K562 (cell line): Measurements from ENCODE around the gene AFF1. TPM values are rescaled to one million over a fixed set of nuclear protein-coding genes. Genes with fewer than 3 reads are reported as not detected.
A peak's percentile ranks its signal among the peaks of the same experiment; 100 is the strongest.

Experiments
- ATAC-seq: fragments of 200-7000 bp; cut with Tn5 transposase; 3 replicates; pipeline ENCODE4 v1.9.1; 2020; ENCODE audit warnings: moderate library complexity
- BruUV-seq: library from RNA; stranded (reverse); fragments of 400-500 nt; replicated peaks from 2 replicates; lab custom pipeline; 2021; lab: Mats Ljungman, UMichigan
- CTCF ChIA-PET: fragments of 300-600 bp; formaldehyde crosslinking; extraction: SDS; loops from one replicate; lab custom pipeline; 2021; ENCODE audit warnings: low intra/inter-chr PET ratio; lab: Yijun Ruan, JAX
- POLR2A ChIA-PET: fragments of 300-600, 350-650 bp; sonication (Branson Sonifier 250); formaldehyde crosslinking; extraction: SDS; loops from one replicate; lab custom pipeline; 2021; ENCODE audit warnings: antibody characterized with exemption, inconsistent platforms; lab: Yijun Ruan, JAX
- DNase-seq, 4 experiments: peaks; one replicate each; pipeline versions ENCODE4 v3.0.0 to v3.0.0-alpha.2; 2011 to 2018; ENCODE audit warnings: low spot score in 3 of 4, mixed read lengths in 3 of 4; ENCODE audit errors: extremely low read depth in 1 of 4
- FAIRE-seq: peaks from 2 replicates; lab custom pipeline; 2011; peaks lifted over from hg19 to GRCh38; lab: Jason Lieb, UNC
- H2AFZ ChIP-seq: 2 replicates; pipeline ENCODE4 v1.6.0; 2011; ENCODE audit warnings: low read depth, low read length, control low read depth, inconsistent platforms
- H3K27ac ChIP-seq: fragments of 200-600 bp; 3 replicates; pipeline ENCODE4 v1.8.0; 2011; ENCODE audit warnings: low read depth, mild to moderate bottlenecking, control low read depth, inconsistent platforms, low read length, moderate library complexity, mixed read lengths; ENCODE audit errors: extremely low read depth
- H3K27me3 ChIP-seq, 2 experiments: fragments of 300-600 bp in 1 of 2; 2 replicates in 1 of 2; 3 replicates in 1 of 2; pipeline versions ENCODE4 v1.6.0 to v1.8.0; 2011; ENCODE audit warnings: inconsistent platforms in 2 of 2, low read length in 2 of 2, mild to moderate bottlenecking in 1 of 2, mixed read lengths in 1 of 2, moderate library complexity in 1 of 2; ENCODE audit not compliant: control insufficient read depth in 2 of 2, insufficient read depth in 2 of 2
- H3K36me3 ChIP-seq: fragments of 300-600 bp; 3 replicates; pipeline ENCODE4 v1.8.0; 2011; ENCODE audit warnings: mild to moderate bottlenecking, low read length, inconsistent platforms; ENCODE audit not compliant: control insufficient read depth, insufficient read depth
- H3K4me1 ChIP-seq, 2 experiments: fragments of 200-600 bp in 1 of 2; replicated peaks in 1 of 2; 2 replicates in 1 of 2; 3 replicates in 1 of 2; pipeline versions ENCODE4 v1.5.1 to v1.8.0; 2011; ENCODE audit warnings: inconsistent platforms in 2 of 2, low read length in 2 of 2, mild to moderate bottlenecking in 1 of 2, mixed read lengths in 1 of 2, moderate library complexity in 1 of 2; ENCODE audit not compliant: control insufficient read depth in 2 of 2, insufficient read depth in 2 of 2
- H3K4me2 ChIP-seq: 2 replicates; pipeline ENCODE4 v1.6.1; 2011; ENCODE audit warnings: low read length, control low read depth, inconsistent platforms, mixed read lengths; ENCODE audit not compliant: insufficient read depth
- H3K4me3 ChIP-seq: fragments of 200-600 bp; sonication (generic), shearing (Covaris generic); 2 replicates; pipeline ENCODE4 v1.5.1; 2016; ENCODE audit warnings: control low read depth, inconsistent platforms
- H3K79me2 ChIP-seq: fragments of 200-600 bp; 3 replicates; pipeline ENCODE4 v1.8.0; 2011; ENCODE audit warnings: low read length, inconsistent platforms; ENCODE audit not compliant: control insufficient read depth, insufficient read depth
- H3K9ac ChIP-seq, 2 experiments: 2 replicates each; pipeline versions ENCODE4 v1.6.0 to v1.6.1; 2011; ENCODE audit warnings: low read depth in 2 of 2, low read length in 2 of 2, control low read depth in 1 of 2, inconsistent platforms in 1 of 2, mild to moderate bottlenecking in 1 of 2, mixed read lengths in 1 of 2; ENCODE audit not compliant: insufficient read depth in 1 of 2
- H3K9me1 ChIP-seq: one replicate; pipeline ENCODE4 v1.6.0; 2011; ENCODE audit warnings: inconsistent platforms, mild to moderate bottlenecking, low read length, moderate library complexity; ENCODE audit not compliant: control insufficient read depth, insufficient read depth
- H3K9me3 ChIP-seq: replicated peaks from 2 replicates; pipeline ENCODE4 v1.5.1; 2011; ENCODE audit warnings: low read depth, low read length, inconsistent platforms; ENCODE audit not compliant: control insufficient read depth, insufficient read depth
- H4K20me1 ChIP-seq: replicated peaks from 2 replicates; pipeline ENCODE4 v1.6.1; 2011; ENCODE audit warnings: low read length, inconsistent platforms, mixed read lengths; ENCODE audit not compliant: control insufficient read depth, insufficient read depth
- ARID1B ChIP-seq: fragments of 450-650 bp; IDR thresholded peaks from 2 replicates; pipeline ENCODE4 v1.6.1; 2016; ENCODE audit warnings: antibody characterized with exemption, mild to moderate bottlenecking, inconsistent platforms
- ATF1 ChIP-seq, 2 experiments: fragments of 450-650 bp in 1 of 2; IDR thresholded peaks; 2 replicates each; pipeline ENCODE4 v1.6.1; 2016; ENCODE audit warnings: missing compliant biosample characterization in 1 of 2, missing genetic modification characterization in 1 of 2
- ATF7 ChIP-seq: fragments of 450-650 bp; IDR thresholded peaks from 2 replicates; pipeline ENCODE4 v1.7.1; 2014; ENCODE audit warnings: mild to moderate bottlenecking, moderate library complexity
- BRD4 ChIP-seq: fragments of 200-600 bp; sonication (generic); IDR thresholded peaks from 2 replicates; pipeline ENCODE4 v1.6.1; 2017; ENCODE audit warnings: inconsistent platforms
- CBFA2T3 ChIP-seq: fragments of 450-650 bp; IDR thresholded peaks from 2 replicates; pipeline ENCODE4 v1.6.1; 2017
- CBX3 ChIP-seq, 2 experiments: IDR thresholded peaks; 1 replicate in 1 of 2; 2 replicates in 1 of 2; pipeline ENCODE4 v1.6.1; 2012; ENCODE audit warnings: inconsistent platforms in 2 of 2, low read length in 2 of 2, borderline replicate concordance in 1 of 2, control low read depth in 1 of 2
- CREB1 ChIP-seq, 2 experiments: sonication (generic) in 1 of 2; formaldehyde crosslinking in 1 of 2; IDR thresholded peaks; 2 replicates each; pipeline versions ENCODE4 v1.6.1 to v1.8.0; 2012 to 2022; ENCODE audit warnings: inconsistent platforms in 1 of 2, mild to moderate bottlenecking in 1 of 2, missing genetic modification reagents in 1 of 2, moderate library complexity in 1 of 2
- CXXC5 ChIP-seq: fragments of 250-450 bp; sonication (Bioruptor Pico); IDR thresholded peaks from 2 replicates; pipeline ENCODE4 v1.8.0; 2022; ENCODE audit warnings: inconsistent platforms, mild to moderate bottlenecking, moderate library complexity
- DPF2 ChIP-seq: fragments of 450-650 bp; IDR thresholded peaks from 2 replicates; pipeline ENCODE4 v1.6.1; 2016
- FIP1L1 ChIP-seq: fragments of 200-400 bp; formaldehyde crosslinking; IDR thresholded peaks from 2 replicates; pipeline ENCODE4 v1.6.1; 2018; ENCODE audit warnings: mild to moderate bottlenecking, low read depth, low read length; ENCODE audit not compliant: poor library complexity, severe bottlenecking
- HDAC2 ChIP-seq: fragments of 450-650 bp; IDR thresholded peaks from 2 replicates; pipeline ENCODE4 v1.6.1; 2016; ENCODE audit warnings: mild to moderate bottlenecking
- JUND ChIP-seq, 2 experiments: IDR thresholded peaks; 2 replicates in 1 of 2; 3 replicates in 1 of 2; pipeline ENCODE4 v1.6.1; 2011; ENCODE audit warnings: borderline replicate concordance in 2 of 2, low read depth in 2 of 2, low read length in 2 of 2, improper control_type of control experiment in 1 of 2, missing biosample characterization in 1 of 2, missing genetic modification characterization in 1 of 2, missing genetic modification reagents in 1 of 2
- MCM5 ChIP-seq: fragments of 450-650 bp; IDR thresholded peaks from 2 replicates; pipeline ENCODE4 v1.6.1; 2016; ENCODE audit warnings: low read depth
- MEIS2 ChIP-seq: fragments of 450-650 bp; IDR thresholded peaks from 2 replicates; pipeline ENCODE4 v1.6.1; 2014; ENCODE audit warnings: mild to moderate bottlenecking; ENCODE audit not compliant: partially characterized antibody
- NCOA1 ChIP-seq: fragments of 450-650 bp; IDR thresholded peaks from 2 replicates; pipeline ENCODE4 v1.6.1; 2016; ENCODE audit warnings: low read depth
- RBM25 ChIP-seq: fragments of 200-400 bp; formaldehyde crosslinking; IDR thresholded peaks from 2 replicates; pipeline ENCODE4 v1.6.1; 2018; ENCODE audit warnings: low read length, low read depth, moderate library complexity; ENCODE audit not compliant: severe bottlenecking
- RFX7 ChIP-seq: fragments of 250-450 bp; sonication (Bioruptor Pico); IDR thresholded peaks from 2 replicates; pipeline ENCODE4 v1.5.1; 2021; ENCODE audit warnings: mild to moderate bottlenecking
- SETDB1 ChIP-seq: IDR thresholded peaks from one replicate; pipeline ENCODE4 v1.6.1; 2012; ENCODE audit warnings: low read length, control low read depth, inconsistent platforms
- SMARCA4 ChIP-seq: fragments of 450-650 bp; IDR thresholded peaks from 2 replicates; pipeline ENCODE4 v1.6.1; 2016
- SNIP1 ChIP-seq: fragments of 450-650 bp; IDR thresholded peaks from 2 replicates; pipeline ENCODE4 v1.7.1; 2017; ENCODE audit warnings: low read depth, mild to moderate bottlenecking
- TAL1 ChIP-seq: fragments of 450-650 bp; IDR thresholded peaks from 2 replicates; pipeline ENCODE4 v1.6.1; 2016; ENCODE audit warnings: mild to moderate bottlenecking
- TBL1XR1 ChIP-seq, 2 experiments: IDR thresholded peaks; 2 replicates each; pipeline ENCODE4 v1.6.1; 2012; ENCODE audit warnings: improper control_type of control experiment in 2 of 2, low read length in 2 of 2, mild to moderate bottlenecking in 1 of 2
- TCF3 ChIP-seq: sonication (generic); formaldehyde crosslinking; IDR thresholded peaks from 2 replicates; pipeline ENCODE4 v1.4.0; 2020; ENCODE audit warnings: mild to moderate bottlenecking, missing genetic modification reagents
- TEAD4 ChIP-seq, 2 experiments: sonication (generic) in 1 of 2; formaldehyde crosslinking in 1 of 2; IDR thresholded peaks; 2 replicates each; pipeline versions ENCODE4 v1.6.1 to v1.8.0; 2012 to 2022; ENCODE audit warnings: borderline replicate concordance in 1 of 2, inconsistent platforms in 1 of 2, low read length in 1 of 2, mild to moderate bottlenecking in 1 of 2, missing genetic modification reagents in 1 of 2
- ZKSCAN8 ChIP-seq: fragments of 200-800 bp; sonication (Bioruptor generic); IDR thresholded peaks from 2 replicates; pipeline ENCODE4 v1.6.1; 2016; ENCODE audit warnings: missing genetic modification characterization, missing compliant biosample characterization
- ZNF121 ChIP-seq: sonication (generic); formaldehyde crosslinking; conservative IDR thresholded peaks from 2 replicates; pipeline ENCODE4 v1.8.0; 2022; ENCODE audit warnings: missing genetic modification reagents
- ZNF384 ChIP-seq: IDR thresholded peaks from 2 replicates; pipeline ENCODE4 v1.6.1; 2012; ENCODE audit warnings: low read depth, low read length, improper control_type of control experiment
- WGBS: fragments of 100-300 bp; shearing (Covaris generic); methylation state at CpG from one replicate; pipeline ENCODE4 v1.1.6; 2016; ENCODE audit warnings: low coverage, mixed read lengths; ENCODE audit not compliant: insufficient coverage; ENCODE audit errors: missing lambda C conversion rate; 5-methylcytosine and 5-hydroxymethylcytosine counted together
- in situ Hi-C: fragments of 300-500 bp; cut with MboI; formaldehyde crosslinking; loops from 4 replicates; pipeline ENCODE4 v1.15.0; 2018; ENCODE audit warnings: inconsistent platforms, mixed read lengths
- intact Hi-C: fragments of 100-400 bp; cut with micrococcal nuclease; formaldehyde crosslinking; loops from 2 replicates; pipeline ENCODE4 v1.14.2; 2022
- polyA plus RNA-seq, 8 experiments: library from polyadenylated mRNA; depleted of rRNA in 4 of 8; stranded (reverse) in 5 of 8; unstranded in 3 of 8; fragments of >200 nt; fragmentation: Nextera tagmentation in 2 of 8; fragmentation: Illumina TruSeq in 1 of 8; extraction: Ambion mirVana in 2 of 8; extraction: Trizol in 1 of 8; gene quantifications; 2 replicates each; pipeline versions ENCODE4 v1.2.1 to v1.2.3, GENCODE V29; 2011 to 2014; ENCODE audit warnings: inconsistent platforms in 1 of 8, missing spikeins in 1 of 8
- total RNA-seq, 7 experiments: library from RNA; depleted of rRNA in 6 of 7; stranded (reverse); fragments of >200 nt in 6 of 7; fragmentation: Illumina TruSeq in 2 of 7; extraction: Trizol in 2 of 7; gene quantifications; 2 replicates each; pipeline versions ENCODE4 v1.2.1 to v1.2.3, GENCODE V29; 2011 to 2021; ENCODE audit warnings: low replicate concordance in 1 of 7

Gene AFF1
- total and polyA plus RNA-seq, 9 of the 15 experiments (the other 6 are each of a cell fraction or from before 2014, with no cell fraction given) = 4.1 to 47.5 (median 17.2) TPM

GRCh38 chr4:87112063-87112462 lies 177.3 kb downstream of the AFF1 start:
- H3K36me3 ChIP-seq = peaks cover 89% of the 10 kb centered on the region
- TF ChIP-seq JUND (IDR thresholded peaks at IDR 0.05; ENCODE audit: borderline replicate concordance, low read depth, low read length) (peak; percentile 20; the same call in 1 of the 2 replicates), JUND (tag; IDR thresholded peaks at IDR 0.05; ENCODE audit: borderline replicate concordance, low read depth, low read length) (peak; percentile 62; the same call in 2 of the 3 replicates), RBM25 (peak; percentile 50), ATF7 (0 out of 2 replicates have a peak, but pooled peaks have one; percentile 24), ZNF384 (no peak), SMARCA4 (peak; percentile 62), MEIS2 (peak; percentile 45), ZNF121 (peak; percentile 73), CXXC5 (CRISPR knock-in tag) (peak; percentile 9; the same call in 1 of the 2 replicates), BRD4 (no peak), DPF2 (0 out of 2 replicates have a peak, but pooled peaks have one; percentile 60), CBX3 (IDR thresholded peaks at IDR 0.05; ENCODE audit: borderline replicate concordance in 1 of 2, low read length in 2 of 2) (no peak), SNIP1 (no peak), NCOA1 (peak; percentile 43; the same call in 1 of the 2 replicates), CBFA2T3 (peak; percentile 55; the same call in 1 of the 2 replicates), ATF1 (CRISPR knock-in tag; IDR thresholded peaks at IDR 0.05) (no peak), ATF1 (tag; IDR thresholded peaks at IDR 0.05) (no peak), TCF3 (CRISPR knock-in tag) (peak; percentile 78), ARID1B (peak; percentile 81), ZKSCAN8 (CRISPR knock-in tag) (peak; percentile 98), HDAC2 (0 out of 2 replicates have a peak, but pooled peaks have one; percentile 40), RFX7 (CRISPR knock-in tag) (no peak), SETDB1 (no peak), MCM5 (no peak), TEAD4 (IDR thresholded peaks at IDR 0.05; ENCODE audit: low read length) (0 out of 2 replicates have a peak, but pooled peaks have one; percentile 15), TEAD4 (CRISPR knock-in tag; IDR thresholded peaks at IDR 0.05; ENCODE audit: borderline replicate concordance) (no peak), TBL1XR1 (IDR thresholded peaks at IDR 0.05; ENCODE audit: low read length in 2 of 2) (0 out of 4 replicates have a peak, but pooled peaks of 1 of the 2 experiments have one; percentile 21), CREB1 (IDR thresholded peaks at IDR 0.05) (peak; percentile 54; the same call in 1 of the 2 replicates), CREB1 (CRISPR knock-in tag; IDR thresholded peaks at IDR 0.05) (no peak; the same call in 1 of the 2 replicates), FIP1L1 (no peak), TAL1 (peak; percentile 55)

More at GRCh38 chr4:87112063-87112462, 177.3 kb downstream of the AFF1 start:
- Histone ChIP-seq H3K4me1 (peaks cover 4 to 7% of the 10 kb centered on the region in 2 experiments; a peak in 3 of 5 replicates), H2AFZ (no peak overlapping the region), H3K27me3 (no peaks in the 10 kb centered on the region), H3K9me1 (no peaks in the 10 kb centered on the region), H3K4me2 (peak overlapping the region; percentile 34; the same call in 1 of the 2 replicates), H3K79me2 (no peaks in the 10 kb centered on the region), H3K27ac (peak overlapping the region; percentile 34; the same call in 2 of the 3 replicates), H4K20me1 (no peaks in the 10 kb centered on the region), H3K9ac (no peak overlapping the region), H3K4me3 (no peak overlapping the region), H3K9me3 (no peaks in the 10 kb centered on the region)
- CTCF ChIA-PET = no interaction called here
- FAIRE-seq (peak; percentile 55), DNase-seq (peak in 2 of 4 experiments; percentile 16 to 24), ATAC-seq (peak; percentile 51)
- intact Hi-C loops = no loop called here
- WGBS = 16% methylated on average over 4 of the region's 4 CpGs
- no TSS peak for BruUV-seq
- POLR2A ChIA-PET = no interaction called here
- in situ Hi-C loops = loop anchor here (25.0 kb wide), 1 partner anchor 600 kb away; no protein-coding TSS in a partner anchor
